Globus pallidus (tissue), 1 donor: Measurements from ENCODE around the gene TIMM29.
"Not testable (repeated sequence)": the region's sequence is repeated elsewhere in the genome, so short reads cannot be mapped to it uniquely, and the experiment has no call there.

Experiments used
- DNase-seq: peaks from one replicate; pipeline ENCODE4 v3.0.0-alpha.2; 2015; ENCODE audit warnings: low spot score

Gene TIMM29

DNA sequence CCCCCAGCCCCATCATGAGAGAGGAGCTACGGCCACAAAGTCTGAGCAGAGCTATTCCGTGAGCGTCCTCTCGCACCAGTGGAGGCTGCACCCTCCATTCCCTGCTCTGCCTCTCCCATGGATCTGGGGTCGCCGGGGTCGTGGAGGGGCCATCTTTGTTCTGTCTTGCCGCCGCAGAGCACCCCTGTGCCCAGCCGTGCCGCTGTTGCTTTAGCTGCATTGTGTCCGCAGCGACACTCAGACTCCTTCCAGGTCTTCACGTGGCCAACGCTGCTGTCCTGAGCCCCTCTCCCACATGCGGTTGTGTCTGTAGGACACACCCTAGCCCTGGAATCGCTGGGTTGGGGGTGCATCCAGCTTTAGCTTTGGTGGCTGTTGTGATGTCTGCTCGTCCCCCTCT, 16.0 kb upstream of the TIMM29 start:
- DNase-seq = no peak

DNA sequence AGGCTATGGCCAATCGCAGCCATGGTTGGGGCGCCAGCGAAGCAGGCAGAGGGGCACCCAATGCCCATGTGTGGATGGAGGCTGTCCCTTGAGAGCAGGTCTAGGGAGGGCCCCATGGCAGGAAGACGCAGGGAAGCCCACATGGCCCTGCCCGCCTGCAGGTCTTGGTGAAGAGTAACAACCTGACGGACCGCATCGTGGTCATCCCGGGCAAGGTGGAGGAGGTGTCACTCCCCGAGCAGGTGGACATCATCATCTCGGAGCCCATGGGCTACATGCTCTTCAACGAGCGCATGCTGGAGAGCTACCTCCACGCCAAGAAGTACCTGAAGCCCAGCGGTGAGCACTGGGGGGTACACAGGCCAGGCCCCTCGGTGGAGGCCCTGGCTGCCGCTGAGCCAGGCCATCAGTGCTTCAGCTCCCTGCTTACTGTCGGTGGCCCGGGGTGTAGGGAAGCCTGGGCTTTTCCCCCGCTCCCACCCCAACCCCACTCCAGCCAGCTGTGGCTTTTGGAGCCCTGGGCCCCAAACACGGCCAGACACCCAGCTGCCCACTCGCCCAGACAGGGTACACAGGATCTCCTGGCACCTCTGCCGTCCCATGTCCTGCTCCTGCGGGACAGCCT, 14.8 kb upstream of the TIMM29 start:
- no peak for DNase-seq

DNA sequence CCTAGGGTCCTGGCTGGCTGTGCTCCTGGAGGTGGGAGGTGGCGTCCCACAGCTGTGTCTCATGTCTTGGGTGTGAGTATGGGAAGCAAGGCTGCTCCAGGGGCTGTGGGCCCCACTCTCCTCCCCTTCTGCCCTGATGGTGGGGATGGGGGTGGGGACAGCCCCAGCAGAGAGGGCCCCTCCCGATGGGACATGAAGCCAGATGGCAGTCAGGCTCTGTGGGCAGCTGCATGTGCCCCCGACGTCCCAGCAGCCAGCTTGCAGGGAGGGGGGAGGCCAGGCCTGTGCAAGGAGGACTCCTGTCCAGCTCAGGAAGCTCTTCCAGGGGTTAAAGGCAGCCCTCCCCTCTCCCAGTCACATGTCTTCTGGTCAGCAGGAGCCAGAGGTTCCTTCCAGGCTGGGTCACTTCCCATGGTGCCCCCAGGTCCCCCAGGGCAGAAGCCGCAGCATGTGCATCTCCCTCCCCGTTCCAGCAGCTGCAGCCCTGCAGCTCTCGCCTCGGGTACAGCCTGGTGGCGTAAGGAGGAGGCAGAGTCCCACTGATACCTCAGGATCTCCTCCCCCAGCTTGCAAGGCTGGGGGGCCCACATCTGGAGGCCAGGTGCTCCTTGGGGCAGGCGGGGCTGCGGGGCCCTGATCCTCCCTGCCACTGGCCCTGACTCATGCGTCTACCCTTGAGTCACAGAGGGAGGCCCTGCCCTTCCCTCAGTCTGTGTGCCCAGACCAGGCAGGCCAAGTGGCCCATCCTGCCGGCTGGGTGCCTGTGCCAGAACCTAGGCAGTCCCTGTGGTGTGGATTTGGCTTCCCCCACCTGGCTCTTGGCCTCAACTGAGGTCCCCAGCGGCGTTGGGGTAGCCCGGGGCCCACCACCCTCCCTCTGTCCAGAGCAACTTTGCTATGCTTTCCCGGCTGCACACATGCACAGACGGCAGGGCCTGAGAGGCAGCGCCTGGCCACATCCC, 13.2 kb upstream of the TIMM29 start:
- DNase-seq = no peak

DNA sequence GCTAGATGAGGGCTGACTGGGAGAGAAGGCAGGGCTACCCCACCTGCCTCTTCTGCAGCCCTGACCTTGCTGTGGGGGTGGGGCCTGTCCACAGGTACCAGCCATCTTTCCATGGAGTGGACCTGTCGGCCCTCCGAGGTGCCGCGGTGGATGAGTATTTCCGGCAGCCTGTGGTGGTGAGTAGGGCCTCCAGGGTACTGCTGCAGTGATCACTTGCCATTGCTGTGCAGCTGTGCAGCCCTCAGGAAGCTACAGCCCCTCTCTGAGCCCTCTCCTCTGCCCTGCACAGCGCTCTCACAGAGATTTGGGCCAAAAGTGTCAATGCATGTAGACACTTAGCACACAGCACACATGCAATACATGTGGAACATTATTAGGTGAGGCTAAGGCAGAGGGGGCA, 12.0 kb upstream of the TIMM29 start:
- DNase-seq = no peak

DNA sequence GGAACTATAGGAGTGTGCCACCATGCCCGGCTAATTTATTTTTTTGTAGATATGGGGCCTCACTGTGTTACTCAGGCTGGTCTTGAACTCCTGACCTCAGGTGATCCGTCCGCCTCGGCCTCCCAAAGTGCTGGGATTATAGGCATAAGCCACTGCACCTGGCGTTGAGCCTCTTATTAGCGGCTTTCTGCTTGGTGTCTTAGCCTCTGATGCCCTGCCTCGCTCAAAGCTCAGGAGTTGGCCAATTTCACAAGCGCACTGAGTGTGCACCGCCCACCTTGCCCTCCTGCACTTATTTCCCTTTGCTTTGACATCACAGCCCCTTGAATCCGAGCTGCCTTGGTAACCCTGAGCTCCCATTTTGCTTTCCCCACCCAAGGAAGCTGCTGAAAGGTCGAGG, 10.3 kb upstream of the TIMM29 start:
- DNase-seq = no peak

DNA sequence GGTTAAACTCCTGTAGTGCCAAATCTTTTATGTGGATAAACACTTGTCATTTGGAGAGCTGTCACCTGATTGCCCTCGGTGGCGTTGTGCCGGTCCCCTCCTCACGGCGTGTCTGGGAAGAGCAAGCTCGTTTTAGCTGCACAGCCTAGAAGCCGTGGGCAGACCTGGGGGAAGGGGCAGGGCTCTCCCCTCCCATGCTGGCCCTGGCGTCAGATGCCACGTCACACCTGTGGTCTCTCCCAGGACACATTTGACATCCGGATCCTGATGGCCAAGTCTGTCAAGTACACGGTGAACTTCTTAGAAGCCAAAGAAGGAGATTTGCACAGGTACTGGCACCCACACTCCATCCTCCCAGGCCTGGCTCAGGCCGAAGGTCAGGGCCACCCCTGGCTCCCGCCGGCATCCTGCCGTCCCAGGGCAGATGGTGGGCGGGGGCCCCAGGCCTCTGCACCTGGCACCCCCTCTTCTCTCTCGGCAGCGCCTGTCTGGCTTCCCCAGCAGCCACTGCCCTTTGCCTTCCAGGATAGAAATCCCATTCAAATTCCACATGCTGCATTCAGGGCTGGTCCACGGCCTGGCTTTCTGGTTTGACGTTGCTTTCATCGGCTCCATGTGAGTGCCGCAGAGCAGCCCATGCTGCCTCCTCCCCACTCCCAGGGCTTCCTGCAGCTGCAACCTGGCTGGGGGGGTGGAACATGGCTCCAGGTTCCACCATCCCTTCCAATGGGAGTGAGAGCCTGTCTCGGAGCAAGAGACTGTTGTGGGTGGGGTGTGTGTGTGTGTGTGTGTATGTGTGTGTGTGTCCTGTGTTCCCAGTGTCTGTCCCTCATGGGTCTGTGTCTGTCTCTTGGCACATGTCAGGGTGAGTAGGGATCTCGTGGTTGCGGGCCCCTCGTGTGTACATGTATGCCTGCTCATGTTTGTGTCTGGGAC, 9.0 kb upstream of the TIMM29 start:
- DNase-seq = no peak

DNA sequence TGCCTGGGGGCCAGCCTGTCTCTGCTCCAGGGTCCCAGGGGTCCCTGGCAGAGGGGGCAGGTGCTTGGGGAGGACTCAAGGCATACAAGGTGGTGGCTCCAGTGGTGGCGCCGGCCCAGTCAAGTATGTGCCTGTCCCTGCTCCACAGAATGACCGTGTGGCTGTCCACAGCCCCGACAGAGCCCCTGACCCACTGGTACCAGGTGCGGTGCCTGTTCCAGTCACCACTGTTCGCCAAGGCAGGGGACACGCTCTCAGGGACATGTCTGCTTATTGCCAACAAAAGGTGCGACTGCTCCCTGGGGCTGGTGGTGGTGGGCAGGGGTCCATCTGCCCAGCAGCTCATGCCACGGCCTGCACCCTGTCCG, 8.3 kb upstream of the TIMM29 start:
- no peak for DNase-seq

DNA sequence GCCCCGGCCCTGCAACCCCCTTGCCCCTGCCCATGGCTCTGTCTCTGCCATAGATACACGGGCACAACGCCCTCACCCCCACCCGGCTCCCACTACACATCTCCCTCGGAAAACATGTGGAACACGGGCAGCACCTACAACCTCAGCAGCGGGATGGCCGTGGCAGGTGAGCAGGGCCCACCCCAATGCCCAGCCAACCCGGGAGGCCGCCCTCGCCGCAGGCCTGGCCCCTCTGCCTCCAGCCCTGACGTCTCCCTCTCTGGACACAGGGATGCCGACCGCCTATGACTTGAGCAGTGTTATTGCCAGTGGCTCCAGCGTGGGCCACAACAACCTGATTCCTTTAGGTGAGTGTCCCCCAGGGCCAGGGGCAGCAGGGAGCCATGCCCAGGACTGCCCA, 7.8 kb upstream of the TIMM29 start:
- no peak for DNase-seq

DNA sequence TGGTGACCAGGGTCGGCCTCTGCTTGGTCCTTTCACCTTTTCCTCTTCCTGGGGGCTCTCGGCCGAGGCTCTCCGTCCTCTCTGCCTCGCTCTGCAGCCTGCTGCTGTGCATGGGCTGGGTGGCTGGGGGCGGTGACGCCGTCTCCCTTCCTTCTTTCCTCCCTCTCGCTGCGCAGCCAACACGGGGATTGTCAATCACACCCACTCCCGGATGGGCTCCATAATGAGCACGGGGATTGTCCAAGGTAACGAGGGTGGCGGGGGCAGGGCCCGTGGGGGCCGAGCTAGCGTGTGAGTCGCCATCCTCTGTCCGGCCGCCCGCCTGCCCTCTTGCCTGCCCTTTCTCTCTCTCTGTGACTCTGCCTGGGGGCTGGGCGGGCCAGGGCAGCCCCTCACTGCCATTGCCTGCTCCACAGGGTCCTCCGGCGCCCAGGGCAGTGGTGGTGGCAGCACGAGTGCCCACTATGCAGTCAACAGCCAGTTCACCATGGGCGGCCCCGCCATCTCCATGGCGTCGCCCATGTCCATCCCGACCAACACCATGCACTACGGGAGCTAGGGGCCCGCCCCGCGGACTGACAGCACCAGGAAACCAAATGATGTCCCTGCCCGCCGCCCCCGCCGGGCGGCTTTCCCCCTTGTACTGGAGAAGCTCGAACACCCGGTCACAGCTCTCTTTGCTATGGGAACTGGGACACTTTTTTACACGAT, 7.3 kb upstream of the TIMM29 start:
- DNase-seq = no peak

DNA sequence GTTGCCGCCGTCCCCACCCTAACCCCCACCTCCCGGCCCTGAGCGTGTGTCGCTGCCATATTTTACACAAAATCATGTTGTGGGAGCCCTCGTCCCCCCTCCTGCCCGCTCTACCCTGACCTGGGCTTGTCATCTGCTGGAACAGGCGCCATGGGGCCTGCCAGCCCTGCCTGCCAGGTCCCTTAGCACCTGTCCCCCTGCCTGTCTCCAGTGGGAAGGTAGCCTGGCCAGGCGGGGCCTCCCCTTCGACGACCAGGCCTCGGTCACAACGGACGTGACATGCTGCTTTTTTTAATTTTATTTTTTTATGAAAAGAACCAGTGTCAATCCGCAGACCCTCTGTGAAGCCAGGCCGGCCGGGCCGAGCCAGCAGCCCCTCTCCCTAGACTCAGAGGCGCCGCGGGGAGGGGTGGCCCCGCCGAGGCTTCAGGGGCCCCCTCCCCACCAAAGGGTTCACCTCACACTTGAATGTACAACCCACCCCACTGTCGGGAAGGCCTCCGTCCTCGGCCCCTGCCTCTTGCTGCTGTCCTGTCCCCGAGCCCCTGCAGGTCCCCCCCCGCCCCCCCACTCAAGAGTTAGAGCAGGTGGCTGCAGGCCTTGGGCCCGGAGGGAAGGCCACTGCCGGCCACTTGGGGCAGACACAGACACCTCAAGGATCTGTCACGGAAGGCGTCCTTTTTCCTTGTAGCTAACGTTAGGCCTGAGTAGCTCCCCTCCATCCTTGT, 6.5 kb upstream of the TIMM29 start:
- no peak for DNase-seq

DNA sequence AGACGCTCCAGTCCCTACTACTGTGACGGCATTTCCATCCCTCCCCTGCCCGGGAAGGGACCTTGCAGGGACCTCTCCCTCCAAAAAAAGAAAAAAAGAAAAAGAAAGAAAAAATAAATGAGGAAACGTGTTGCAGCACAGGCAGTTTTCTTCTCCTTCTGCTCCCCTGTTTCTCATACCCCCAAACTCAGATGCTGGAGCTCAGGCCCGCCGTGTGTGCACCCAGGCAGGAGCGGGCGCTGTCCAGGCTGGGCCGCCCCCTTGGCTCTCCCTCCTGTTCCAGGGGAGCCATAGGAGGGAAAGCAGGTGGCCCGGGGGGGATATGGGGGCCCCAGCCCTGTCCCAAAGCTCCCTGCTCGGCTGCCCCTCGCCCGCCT, 6.0 kb upstream of the TIMM29 start:
- no peak for DNase-seq

DNA sequence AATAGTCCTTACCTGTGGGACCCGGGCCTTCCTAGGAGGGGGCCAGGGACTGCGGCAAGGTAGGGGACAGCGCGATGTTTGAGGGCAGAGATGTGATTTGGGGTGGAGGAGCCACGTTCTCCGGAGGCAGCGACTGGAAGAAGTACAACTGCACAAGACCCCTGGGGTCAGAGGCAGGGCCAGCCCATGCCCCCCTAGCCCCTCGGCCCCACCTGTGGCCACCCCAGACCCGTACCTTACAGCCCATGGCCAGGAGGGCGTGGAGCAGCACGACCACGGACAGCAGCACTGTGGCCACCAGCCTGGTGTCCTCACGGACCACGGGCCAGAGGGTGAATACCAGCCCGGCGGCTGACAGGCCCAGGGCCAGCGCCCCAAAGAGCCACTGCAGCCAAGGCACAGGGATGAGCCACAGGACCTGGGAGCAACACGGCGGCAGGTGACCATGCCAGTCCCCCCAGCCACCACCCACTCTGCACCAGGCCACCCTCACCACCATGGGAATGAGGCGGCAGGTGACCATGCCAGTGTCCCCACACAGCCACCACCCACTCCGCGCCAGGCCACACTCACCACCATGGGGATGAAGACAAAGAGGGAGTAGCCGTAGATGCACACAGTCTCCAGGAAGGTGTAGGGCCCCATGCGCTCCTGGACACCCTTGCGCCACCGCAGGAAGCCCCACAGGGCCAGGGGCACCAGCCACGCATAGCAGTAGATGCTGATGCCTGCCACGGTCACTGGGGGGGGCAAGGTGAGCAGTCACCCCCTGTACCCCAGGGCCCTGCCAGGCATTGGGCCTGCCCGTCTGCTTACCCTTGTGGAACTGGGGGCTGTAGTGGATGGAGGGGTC, 5.1 kb upstream of the TIMM29 start:
- DNase-seq = no peak

DNA sequence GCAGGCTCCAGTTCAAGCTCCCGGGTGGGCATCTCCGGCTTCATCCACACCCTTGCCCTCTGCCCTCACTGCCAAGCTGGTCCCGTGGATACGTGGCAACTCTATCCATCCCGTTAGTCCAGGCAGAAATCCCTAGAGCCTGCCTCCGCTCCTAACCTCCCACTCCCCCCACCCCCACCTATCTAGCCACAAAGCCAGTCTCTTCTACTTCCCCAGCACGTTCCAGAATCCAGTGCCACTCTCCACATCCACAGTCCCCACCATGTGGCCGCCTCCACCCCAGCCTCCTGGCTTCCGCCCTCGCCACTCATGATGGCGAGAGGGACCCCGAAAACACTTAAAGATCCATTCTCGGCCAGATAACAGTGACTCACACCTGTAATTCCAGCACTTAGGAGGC, 4.0 kb upstream of the TIMM29 start:
- DNase-seq = no peak

DNA sequence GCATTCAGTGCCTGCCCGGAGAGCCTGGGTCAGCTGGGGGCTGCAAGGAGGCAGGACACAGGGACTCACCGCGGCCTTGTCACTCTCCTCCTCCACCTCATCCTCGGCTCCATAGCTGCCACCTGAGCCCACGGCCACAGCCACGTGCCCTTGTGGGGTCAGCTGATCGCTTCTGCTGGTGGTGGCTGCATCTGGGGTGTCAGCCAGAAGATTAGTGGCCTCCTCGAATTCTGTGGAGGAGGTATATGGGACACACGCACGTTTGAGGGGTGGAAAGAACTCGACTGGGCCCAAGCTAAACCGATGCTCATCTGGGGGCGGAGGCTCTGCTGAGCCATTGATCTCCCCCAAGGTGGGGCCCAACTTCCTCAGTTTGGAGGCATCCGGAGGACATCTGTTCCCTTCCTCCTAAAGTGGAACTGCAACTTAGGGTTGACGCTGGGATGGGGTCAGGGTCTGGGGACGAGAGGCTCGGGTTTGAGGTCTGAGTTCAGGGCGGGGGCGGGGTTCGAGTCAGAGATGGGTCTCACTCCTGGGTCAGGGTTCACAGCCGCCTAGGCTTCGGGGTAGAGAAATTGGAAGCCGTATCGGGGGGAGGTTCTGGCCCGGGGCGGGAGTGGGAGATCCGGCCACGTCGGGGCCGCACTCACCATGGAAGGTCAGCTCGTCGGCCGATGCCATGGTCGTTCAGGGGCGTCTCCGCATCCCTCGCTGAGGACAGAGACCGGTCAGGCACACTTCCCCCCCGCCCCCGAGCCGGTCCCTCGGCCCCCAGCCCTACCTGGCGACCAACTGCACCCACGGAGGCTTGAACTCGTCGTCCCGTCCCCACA, 665 bp upstream of the TIMM29 start:
- no peak for DNase-seq

DNA sequence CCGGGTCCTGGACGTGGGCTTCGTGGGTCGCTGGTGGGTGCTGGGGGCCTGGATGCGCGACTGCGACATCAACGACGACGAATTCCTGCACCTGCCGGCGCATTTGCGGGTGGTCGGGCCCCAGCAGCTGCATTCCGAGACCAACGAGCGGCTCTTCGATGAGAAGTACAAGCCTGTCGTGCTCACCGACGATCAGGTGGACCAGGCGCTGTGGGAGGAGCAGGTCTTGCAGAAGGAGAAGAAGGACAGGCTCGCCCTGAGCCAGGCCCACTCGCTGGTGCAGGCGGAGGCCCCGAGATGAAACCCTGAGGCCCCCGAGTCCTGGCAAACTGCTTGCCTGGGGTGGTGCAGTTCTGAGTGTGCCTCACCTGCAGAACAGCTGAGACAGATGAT, 787 bp downstream of the TIMM29 start:
- DNase-seq = no peak

DNA sequence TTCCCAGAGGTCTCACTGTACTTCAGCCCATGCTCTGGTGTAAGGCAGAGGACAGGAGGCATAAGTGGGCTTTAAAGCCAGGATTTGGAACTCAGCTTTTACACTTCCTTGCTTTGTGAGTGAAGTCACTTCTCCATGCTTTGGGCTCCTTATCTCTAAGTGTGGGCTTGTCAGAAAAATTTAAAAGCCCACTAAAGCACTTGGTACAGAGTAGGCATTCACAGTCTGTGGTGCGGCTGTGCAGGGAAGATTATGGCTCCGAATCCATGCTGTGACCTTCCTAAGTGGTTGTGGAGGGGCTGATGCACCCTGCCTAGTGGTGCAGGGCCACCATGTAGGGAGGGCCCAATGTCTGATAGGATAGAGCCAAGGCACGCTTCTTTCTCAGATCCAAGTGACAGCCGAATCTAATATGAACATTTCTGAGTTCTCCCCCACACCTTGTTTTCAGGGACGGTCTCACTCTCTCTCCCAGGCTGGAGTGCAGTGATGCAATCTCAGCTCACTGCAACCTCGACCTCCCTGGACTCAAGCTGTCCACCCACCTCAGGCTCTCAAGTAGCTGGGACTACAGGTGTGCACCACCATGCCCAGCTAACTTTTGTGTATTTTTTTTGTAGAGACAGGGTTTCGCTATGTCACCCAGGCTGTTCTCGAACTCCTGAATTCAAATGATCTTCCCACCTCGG, 6.9 kb downstream of the TIMM29 start:
- DNase-seq = no peak

DNA sequence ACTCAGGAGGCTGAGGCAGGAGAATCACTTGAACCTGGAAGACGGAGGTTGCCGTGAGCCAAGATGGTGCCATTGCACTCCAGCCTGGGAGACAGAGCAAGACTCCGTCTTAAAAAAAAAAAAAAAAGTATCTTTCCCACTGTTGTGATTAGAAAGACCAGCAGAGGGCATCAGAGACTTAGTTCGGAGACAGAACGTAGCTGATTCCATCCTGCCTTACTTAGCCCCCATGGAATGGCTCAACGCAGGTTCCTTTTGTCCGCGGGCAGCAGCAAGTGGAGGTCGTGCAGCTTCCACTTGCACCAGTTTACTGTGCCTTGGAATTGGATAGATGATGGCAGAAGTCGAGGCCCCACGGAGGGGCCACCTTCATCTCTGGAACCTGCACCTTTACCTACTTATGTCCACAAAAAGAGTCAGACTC, 8.1 kb downstream of the TIMM29 start:
- DNase-seq = peak; percentile 57

DNA sequence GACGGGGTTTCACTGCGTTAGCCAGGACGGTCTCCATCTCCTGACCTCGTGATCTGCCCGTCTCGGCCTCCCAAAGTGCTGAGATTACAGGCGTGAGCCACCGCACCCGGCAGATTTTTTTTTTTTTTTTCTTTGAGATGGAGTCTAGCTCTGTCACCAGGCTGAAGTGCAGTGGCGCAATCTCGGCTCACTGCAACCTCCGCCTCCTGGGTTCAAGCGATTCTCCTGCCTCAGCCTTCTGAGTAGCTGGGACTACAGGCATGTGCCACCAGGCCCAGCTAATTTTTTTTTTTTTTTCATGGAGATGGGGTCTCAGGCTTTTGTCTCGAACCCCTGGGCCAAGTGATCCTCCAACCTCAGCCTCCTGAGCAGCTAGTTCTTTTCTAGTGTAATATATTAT, 13.0 kb downstream of the TIMM29 start:
- not testable (repeated sequence) for DNase-seq

DNA sequence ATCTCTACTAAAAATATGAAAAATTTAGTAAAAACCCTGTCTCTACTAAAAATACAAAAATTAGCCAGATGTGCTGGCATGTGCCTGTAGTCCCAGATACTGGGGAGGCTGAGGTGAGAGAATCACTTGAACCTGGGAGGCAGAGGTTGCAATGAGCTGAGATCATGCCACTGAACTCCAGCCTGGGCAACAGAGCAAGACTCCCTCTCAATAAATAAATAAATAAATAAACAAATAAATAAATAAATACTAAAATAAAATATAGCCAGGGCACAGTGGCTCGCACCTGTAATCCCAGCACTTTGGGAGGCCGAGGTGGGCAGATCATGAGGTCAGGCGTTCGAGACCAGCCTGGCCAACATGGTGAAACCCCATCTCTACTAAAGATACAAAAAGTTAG, 14.8 kb downstream of the TIMM29 start:
- not testable (repeated sequence) for DNase-seq
